HG03060 (cell line): ENCODE measurements around the gene LCE2B.
"Not testable (repeated sequence)": the region's sequence is repeated elsewhere in the genome, so short reads cannot be mapped to it uniquely, and the experiment has no call there.

ENCODE experiments used
- ATAC-seq: cut with Tn5 transposase; IDR thresholded peaks from one replicate; pipeline ENCODE4 v1.9.1; 2021; ENCODE audit warnings: low read depth, moderate number of reproducible peaks; ENCODE audit not compliant: unreplicated experiment

The LCE2B gene

GRCh38 chr1:152685823-152686222, at the start of gene LCE2B:
Gene LCE2B (plus strand): TSS chr1:152686123. CDS start chr1:152686844, 721 bp downstream.
- not testable (repeated sequence) for ATAC-seq

- no peak for ATAC-seq
Measured at GRCh38 chr1:152640351-152640750, 45.6 kb upstream of the LCE2B start.

- ATAC-seq: no peak
Measured at GRCh38 chr1:152643945-152644344, 42.0 kb upstream of the LCE2B start.

- no peak for ATAC-seq
Measured at GRCh38 chr1:152645146-152645545, 40.8 kb upstream of the LCE2B start.

- ATAC-seq: no peak
Measured at GRCh38 chr1:152646656-152647055, 39.3 kb upstream of the LCE2B start.

GRCh38 chr1:152654110-152654509, 31.8 kb upstream of the LCE2B start:
- ATAC-seq: no peak

GRCh38 chr1:152656459-152656858, 29.5 kb upstream of the LCE2B start:
- ATAC-seq: no peak

- no peak for ATAC-seq
Measured at GRCh38 chr1:152657677-152658076, 28.2 kb upstream of the LCE2B start.

- no peak for ATAC-seq
Measured at GRCh38 chr1:152658649-152659048, 27.3 kb upstream of the LCE2B start.

- ATAC-seq: no peak
Measured at GRCh38 chr1:152663098-152663497, 22.8 kb upstream of the LCE2B start, which contains the start of gene LCE2D. Gene LCE2D (plus strand): TSS chr1:152663380. CDS start chr1:152664106, 726 bp downstream.

- not testable (repeated sequence) for ATAC-seq
Measured at GRCh38 chr1:152666171-152666570, 19.8 kb upstream of the LCE2B start.

- no peak for ATAC-seq
Measured at GRCh38 chr1:152667648-152668047, 18.3 kb upstream of the LCE2B start.

GRCh38 chr1:152673016-152673415, 12.9 kb upstream of the LCE2B start:
- ATAC-seq: no peak

- not testable (repeated sequence) for ATAC-seq
Measured at GRCh38 chr1:152674983-152675382, 10.9 kb upstream of the LCE2B start, which contains the start of gene LCE2C. Gene LCE2C (plus strand): TSS chr1:152675279. CDS start chr1:152676016, 737 bp downstream.

- no peak for ATAC-seq
Measured at GRCh38 chr1:152679459-152679858, 6.5 kb upstream of the LCE2B start.

GRCh38 chr1:152681616-152682015, 4.3 kb upstream of the LCE2B start:
- ATAC-seq: no peak

- no peak for ATAC-seq
Measured at GRCh38 chr1:152683846-152684245, 2.1 kb upstream of the LCE2B start.

GRCh38 chr1:152697701-152698600, 12.0 kb downstream of the LCE2B start, which contains the start of gene LCE2A:
Gene LCE2A (plus strand): TSS chr1:152698345. CDS start chr1:152698902, 557 bp downstream.
- no peak for ATAC-seq

- ATAC-seq: no peak
Measured at GRCh38 chr1:152699746-152700145, 13.8 kb downstream of the LCE2B start.

- ATAC-seq: no peak
Measured at GRCh38 chr1:152707860-152708259, 21.9 kb downstream of the LCE2B start, which contains the start of gene LCE4A. Gene LCE4A (plus strand): TSS chr1:152708160. CDS start chr1:152709076, 916 bp downstream.

- no peak for ATAC-seq
Measured at GRCh38 chr1:152718238-152718637, 32.3 kb downstream of the LCE2B start.

- no peak for ATAC-seq
Measured at GRCh38 chr1:152725261-152725660, 39.3 kb downstream of the LCE2B start.
